HG02763 (cell line): ENCODE data around the gene ESYT2.
A peak's percentile ranks its signal among the peaks of the same experiment; 100 is the strongest.
"Not testable (repeated sequence)": the region's sequence is repeated elsewhere in the genome, so short reads cannot be mapped to it uniquely, and the experiment has no call there.

ENCODE experiments used
- ATAC-seq: cut with Tn5 transposase; IDR thresholded peaks from one replicate; pipeline ENCODE4 v1.9.1; 2021; ENCODE audit warnings: mild to moderate bottlenecking, moderate library complexity; ENCODE audit not compliant: unreplicated experiment

The ESYT2 gene

GRCh38 chr7:158703679-158704523, 125.4 kb downstream of the ESYT2 start:
- ATAC-seq = not testable (repeated sequence)

GRCh38 chr7:158702944-158703343, 126.4 kb downstream of the ESYT2 start:
- no peak for ATAC-seq

GRCh38 chr7:158702196-158702595, 127.1 kb downstream of the ESYT2 start:
- ATAC-seq = no peak

GRCh38 chr7:158700008-158700407, 129.3 kb downstream of the ESYT2 start:
- no peak for ATAC-seq

GRCh38 chr7:158699341-158699740, 130.0 kb downstream of the ESYT2 start:
- no peak for ATAC-seq

- no peak for ATAC-seq
These were observed 130.6 kb downstream of the ESYT2 start for GRCh38 chr7:158698657-158699195.

GRCh38 chr7:158697597-158697996, 131.7 kb downstream of the ESYT2 start:
- not testable (repeated sequence) for ATAC-seq

GRCh38 chr7:158695726-158696452, 133.4 kb downstream of the ESYT2 start:
- peak; percentile 85 for ATAC-seq

- no peak for ATAC-seq
These were observed 134.3 kb downstream of the ESYT2 start for GRCh38 chr7:158695056-158695455.

- ATAC-seq = no peak
These were observed 134.7 kb downstream of the ESYT2 start for GRCh38 chr7:158694650-158695049.

GRCh38 chr7:158689488-158689887, 139.8 kb downstream of the ESYT2 start:
- ATAC-seq = no peak

GRCh38 chr7:158687406-158687805, 141.9 kb downstream of the ESYT2 start:
- ATAC-seq = no peak

GRCh38 chr7:158685693-158686092, 143.6 kb downstream of the ESYT2 start:
- ATAC-seq = no peak

GRCh38 chr7:158684329-158684728, 145.0 kb downstream of the ESYT2 start:
- ATAC-seq = no peak

- no peak for ATAC-seq
These were observed 145.8 kb downstream of the ESYT2 start for GRCh38 chr7:158683541-158683940.

GRCh38 chr7:158682456-158682855, 146.9 kb downstream of the ESYT2 start:
- no peak for ATAC-seq
